ENCODE results near the gene NKAIN2.
"Not testable (repeated sequence)": the region's sequence is repeated elsewhere in the genome, so short reads cannot be mapped to it uniquely, and the experiment has no call there.

NKAIN2 gene

DNA sequence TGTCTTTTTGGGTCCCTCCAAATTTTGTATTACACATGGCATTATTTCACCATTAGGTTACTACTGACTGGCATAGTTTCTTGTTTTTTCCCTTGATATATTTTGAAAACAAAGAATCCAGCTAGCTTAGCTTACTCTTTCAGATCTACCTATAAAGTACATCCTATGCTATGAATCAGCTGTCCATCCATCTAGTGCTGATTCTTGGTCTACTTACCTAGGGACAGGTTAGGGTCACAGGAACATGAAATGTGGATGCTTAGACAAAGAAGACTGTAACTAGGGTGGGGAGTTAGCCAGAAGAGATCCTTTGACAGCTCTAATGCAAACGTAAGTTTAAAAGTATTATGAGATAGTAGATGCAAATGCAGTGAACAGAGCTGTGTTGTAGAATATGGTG, 91.7 kb downstream of the NKAIN2 start:
- TF ChIP-seq ZNF274 (IDR thresholded peaks at IDR 0.05; ENCODE audit: low read depth, low read length), result no peak
- H3K4me3 ChIP-seq (ENCODE audit: low read length), result no peak overlapping the region

DNA sequence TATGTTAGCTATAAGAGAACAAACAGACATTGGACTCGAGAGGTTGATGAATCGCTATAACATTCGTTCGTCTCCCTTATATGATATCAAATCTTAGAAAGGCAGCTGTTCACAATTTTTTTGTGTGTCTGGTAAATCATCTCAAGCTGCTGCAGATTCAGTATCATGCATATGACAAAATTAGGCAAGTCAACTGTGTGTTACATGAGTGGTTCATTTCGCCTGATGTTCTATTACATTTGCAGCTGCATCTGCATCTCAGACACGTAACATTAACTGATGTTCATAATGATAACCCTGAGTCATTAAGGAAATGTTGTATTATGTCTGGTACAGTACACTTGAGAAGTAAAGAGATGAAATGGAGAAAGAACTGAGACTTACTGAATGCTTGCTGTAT, 92.1 kb downstream of the NKAIN2 start:
- H3K4me3 ChIP-seq (ENCODE audit: low read length), result no peak overlapping the region
- TF ChIP-seq ZNF274 (IDR thresholded peaks at IDR 0.05; ENCODE audit: low read depth, low read length), result no peak

DNA sequence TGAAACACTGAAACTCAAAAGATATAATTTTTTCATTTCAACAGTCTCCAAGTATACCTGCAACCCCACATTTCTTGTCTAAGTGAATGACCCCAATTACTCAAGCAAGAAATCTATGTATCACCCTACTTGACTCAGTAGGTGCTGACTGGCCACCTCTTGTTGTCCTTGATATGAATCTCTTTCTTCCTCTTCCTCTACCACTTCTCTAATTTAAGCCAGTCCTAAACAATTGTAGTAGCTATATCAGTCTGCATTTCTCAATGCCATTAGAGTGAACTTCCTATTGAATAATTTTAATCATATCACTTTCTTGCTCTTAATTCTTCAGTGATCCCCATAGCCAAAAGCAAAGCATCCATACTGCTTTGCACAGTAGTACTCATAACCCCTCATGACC, 93.2 kb downstream of the NKAIN2 start:
- no peak overlapping the region for H3K4me3 ChIP-seq (ENCODE audit: low read length)
- TF ChIP-seq ZNF274 (IDR thresholded peaks at IDR 0.05; ENCODE audit: low read depth, low read length), result no peak

DNA sequence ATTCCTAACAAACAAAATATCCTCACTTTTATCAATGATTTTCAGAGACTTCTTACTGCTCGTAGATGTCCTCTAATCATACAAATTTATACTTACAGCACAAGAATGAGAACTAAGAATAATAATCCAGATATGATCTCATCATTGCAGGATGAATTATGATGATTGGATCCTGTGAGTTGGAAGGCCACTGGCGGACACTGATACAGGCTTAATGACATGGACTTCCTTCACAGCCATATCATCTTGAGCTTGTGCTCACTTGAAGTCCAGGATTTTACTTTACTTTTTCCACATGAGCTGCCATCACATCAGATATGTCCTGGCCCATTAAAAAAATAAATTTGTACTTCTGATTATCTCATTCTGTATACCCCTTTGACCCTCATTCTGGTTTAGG, 94.3 kb downstream of the NKAIN2 start:
- TF ChIP-seq ZNF274 (IDR thresholded peaks at IDR 0.05; ENCODE audit: low read depth, low read length), result no peak
- H3K4me3 ChIP-seq (ENCODE audit: low read length), result no peak overlapping the region

DNA sequence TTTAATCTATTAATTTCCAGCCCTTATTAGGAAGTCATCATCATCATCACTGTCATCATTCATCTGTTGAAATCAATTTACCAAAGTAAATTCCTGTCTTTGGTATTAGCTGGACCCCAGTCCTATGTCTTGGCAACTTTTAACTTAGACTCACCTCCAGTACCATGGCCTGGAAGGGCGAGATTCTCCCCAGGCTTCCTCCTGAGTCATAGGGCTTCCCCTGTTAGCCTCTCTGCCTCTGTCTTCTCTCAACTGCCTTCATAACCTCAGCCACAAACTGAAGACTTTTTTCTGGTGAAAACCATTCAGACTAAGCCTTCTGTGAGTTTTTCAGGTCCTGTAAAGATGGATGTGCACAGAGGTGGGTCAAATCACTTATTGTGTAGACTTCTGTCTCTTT, 95.0 kb downstream of the NKAIN2 start:
- no peak overlapping the region for H3K4me3 ChIP-seq (ENCODE audit: low read length)
- TF ChIP-seq ZNF274 (IDR thresholded peaks at IDR 0.05; ENCODE audit: low read depth, low read length), result no peak

DNA sequence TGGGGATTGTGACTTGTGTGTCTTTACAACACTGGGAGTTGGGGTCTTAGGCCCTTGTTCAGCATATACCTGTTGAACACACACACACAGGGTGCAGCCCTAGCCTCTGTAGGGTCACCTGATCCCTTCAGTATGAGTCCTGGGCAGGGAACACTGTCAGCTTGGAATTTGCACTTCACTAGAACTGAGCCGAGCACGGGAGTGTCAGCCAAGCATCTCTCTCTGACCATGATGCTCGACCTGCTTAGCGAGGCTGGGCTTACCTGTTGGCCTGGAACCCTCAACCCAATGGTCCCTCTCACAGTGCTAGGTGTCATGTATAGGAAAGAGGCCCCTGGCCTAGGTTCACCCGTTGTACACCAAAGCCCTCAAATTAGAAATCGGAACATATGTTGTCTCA, 96.1 kb downstream of the NKAIN2 start:
- no peak for TF ChIP-seq ZNF274 (IDR thresholded peaks at IDR 0.05; ENCODE audit: low read depth, low read length)
- H3K4me3 ChIP-seq (ENCODE audit: low read length), result no peak overlapping the region

DNA sequence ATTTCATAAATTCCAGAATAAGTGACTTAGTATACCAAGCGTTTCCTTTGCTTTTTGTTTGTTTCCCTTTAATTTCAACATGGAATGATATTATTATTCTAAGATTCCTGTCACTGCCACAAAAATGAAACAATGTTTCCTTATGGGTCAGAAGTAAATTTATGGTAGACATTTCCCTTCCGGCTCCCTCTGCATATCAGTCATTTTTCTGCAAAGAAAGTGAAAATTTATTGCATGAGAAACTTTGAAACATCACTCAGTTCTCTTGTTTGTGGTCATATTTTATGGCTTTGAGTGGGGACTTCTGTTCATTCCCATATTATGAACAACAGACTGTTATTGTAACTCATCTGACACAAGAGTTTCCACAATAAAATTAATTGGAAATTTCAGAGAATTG, 97.8 kb downstream of the NKAIN2 start:
- no peak for TF ChIP-seq ZNF274 (IDR thresholded peaks at IDR 0.05; ENCODE audit: low read depth, low read length)

DNA sequence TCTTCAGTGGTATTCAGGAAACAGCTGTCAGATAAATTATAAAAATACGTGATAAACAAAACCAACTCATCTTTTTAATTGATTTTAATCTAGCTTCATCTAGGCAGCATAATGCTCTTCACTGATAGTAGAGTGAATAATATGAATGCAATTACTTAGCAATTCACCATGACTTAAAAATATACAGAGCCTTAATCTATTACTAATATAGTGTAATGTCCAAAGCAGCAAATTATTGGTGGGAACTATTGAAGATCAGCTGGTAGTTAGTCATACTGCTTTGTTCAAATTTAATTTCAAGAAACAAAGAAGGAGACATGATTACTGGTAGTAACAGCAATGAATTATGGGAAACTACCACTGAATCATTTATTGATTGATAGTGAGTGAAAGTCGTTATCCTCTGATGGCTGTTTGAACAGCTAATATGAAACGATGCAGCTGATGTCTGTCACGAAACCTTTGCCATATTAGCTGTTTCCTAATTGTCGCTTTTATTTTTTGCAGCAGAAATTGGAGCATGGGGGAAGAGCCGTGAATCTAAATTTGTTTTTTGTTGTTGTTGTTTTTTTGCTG, 99.2 kb downstream of the NKAIN2 start:
- no peak for TF ChIP-seq ZNF274 (IDR thresholded peaks at IDR 0.05; ENCODE audit: low read depth, low read length)
- H3K4me3 ChIP-seq (ENCODE audit: low read length), result no peak overlapping the region

More for the DNA sequence above, 97.8 kb downstream of the NKAIN2 start:
- no peak overlapping the region for H3K4me3 ChIP-seq (ENCODE audit: low read length)

DNA sequence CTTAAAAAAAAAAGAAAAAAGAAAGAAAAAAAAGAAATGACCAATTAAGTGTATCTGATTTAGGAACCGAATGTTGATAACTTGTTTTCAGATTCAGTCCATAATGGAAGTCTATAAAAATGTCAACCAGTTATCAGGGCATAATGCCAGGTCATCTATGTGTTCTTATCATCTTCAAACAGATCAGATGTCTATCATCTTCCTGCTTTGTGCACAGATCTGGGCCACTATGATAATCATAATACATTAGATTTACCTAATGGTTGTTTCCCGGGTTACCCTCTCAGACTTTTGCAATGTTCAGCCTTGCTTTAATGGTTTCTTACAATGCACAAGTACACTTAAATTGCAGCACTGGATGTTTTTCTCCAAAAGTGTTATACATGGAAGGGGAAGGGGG, 100.6 kb downstream of the NKAIN2 start:
- no peak for TF ChIP-seq ZNF274 (IDR thresholded peaks at IDR 0.05; ENCODE audit: low read depth, low read length)
- no peak overlapping the region for H3K4me3 ChIP-seq (ENCODE audit: low read length)

DNA sequence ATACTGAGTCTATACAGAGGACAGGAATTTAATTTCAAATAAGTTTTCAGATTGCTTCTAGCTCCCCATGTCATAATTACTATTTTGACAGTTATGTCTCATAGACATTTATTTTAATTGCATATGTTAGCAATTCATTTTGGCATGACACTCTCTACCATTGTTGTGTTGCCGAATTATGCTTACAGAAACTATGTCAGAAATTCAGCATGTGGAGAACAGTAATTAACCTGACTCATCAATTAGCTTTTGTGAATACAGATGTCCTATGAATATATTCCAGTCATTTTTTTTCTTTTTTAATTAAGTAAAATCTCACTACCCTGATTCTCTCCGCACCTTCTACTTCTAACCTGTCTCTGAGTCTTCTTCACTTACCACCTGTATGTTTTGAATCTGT, 105.1 kb downstream of the NKAIN2 start:
- H3K4me3 ChIP-seq (ENCODE audit: low read length), result no peak overlapping the region
- TF ChIP-seq ZNF274 (IDR thresholded peaks at IDR 0.05; ENCODE audit: low read depth, low read length), result no peak

DNA sequence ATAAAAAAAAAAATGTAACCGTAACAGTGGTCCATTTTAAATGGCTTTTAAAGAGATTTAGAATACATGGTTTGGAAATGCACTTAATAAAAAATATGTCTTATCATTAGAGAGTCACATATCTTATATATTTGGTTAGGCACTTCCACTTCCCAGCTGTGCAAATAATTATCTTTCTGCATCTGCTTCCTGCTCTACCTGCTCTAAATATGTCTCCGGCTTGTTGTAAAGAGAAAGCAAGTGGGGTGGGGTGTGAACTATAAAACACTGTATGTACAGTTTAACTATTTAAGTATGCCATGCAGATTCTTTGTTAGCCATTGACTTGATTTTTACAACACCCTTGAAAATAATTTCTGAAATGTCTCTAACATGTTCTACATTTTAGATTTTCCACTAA, 106.3 kb downstream of the NKAIN2 start:
- TF ChIP-seq ZNF274 (IDR thresholded peaks at IDR 0.05; ENCODE audit: low read depth, low read length), result no peak

DNA sequence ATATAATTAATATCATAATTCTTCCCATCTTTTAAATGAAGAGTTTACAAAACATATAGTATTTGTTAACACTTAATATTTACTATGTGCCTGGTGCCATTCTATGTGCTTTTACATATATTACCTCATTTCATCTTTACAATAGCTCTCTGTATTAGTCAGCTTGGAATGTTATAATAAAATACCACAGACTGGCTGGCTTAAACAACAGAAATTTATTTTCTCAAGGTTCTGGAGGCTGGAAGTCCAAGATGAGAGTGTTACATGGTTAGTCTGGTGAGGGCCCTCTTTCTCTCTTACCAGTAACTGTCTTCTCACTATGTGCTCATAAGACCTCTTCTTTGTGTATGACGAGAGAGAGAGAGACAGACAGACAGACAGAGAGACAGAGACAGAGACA, 110.2 kb downstream of the NKAIN2 start:
- no peak for TF ChIP-seq ZNF274 (IDR thresholded peaks at IDR 0.05; ENCODE audit: low read depth, low read length)
- H3K4me3 ChIP-seq (ENCODE audit: low read length), result no peak overlapping the region

More for the DNA sequence above, 106.3 kb downstream of the NKAIN2 start:
- no peak overlapping the region for H3K4me3 ChIP-seq (ENCODE audit: low read length)

DNA sequence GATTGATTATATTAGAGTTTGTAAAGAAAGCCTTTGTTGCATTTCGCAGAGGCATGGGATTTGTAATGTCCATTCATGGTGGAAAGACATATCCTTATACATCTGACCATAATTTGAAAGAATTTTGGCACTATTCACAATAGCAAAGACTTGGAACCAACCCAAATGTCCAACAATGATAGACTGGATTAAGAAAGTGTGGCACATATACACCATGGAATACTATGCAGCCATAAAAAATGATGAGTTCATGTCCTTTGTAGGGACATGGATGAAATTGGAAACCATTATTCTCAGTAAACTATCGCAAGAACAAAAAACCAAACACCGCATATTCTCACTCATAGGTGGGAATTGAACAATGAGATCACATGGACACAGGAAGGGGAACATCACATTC, 119.7 kb downstream of the NKAIN2 start:
- H3K4me3 ChIP-seq (ENCODE audit: low read length), result not testable (repeated sequence)

DNA sequence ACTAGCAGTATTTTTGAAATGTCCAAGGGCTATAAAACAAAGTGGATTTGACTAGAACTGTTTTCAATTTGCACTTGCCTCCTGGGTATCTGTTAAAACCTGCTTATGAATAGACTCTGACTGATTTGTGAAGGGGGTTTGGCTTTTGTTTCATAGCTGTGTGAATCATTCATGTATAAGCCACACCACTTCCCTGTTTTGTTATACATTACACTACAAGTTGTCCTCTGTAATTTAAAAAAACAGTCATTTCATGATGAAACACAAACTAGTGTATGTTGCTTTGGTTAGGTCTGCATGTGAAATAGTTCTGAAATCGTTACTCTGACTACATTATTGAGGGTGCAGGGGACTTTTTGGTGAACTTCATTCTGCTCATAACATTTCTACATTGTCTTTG, 121.7 kb downstream of the NKAIN2 start:
- TF ChIP-seq ZNF274 (IDR thresholded peaks at IDR 0.05; ENCODE audit: low read depth, low read length), result no peak
- H3K4me3 ChIP-seq (ENCODE audit: low read length), result no peak overlapping the region

DNA sequence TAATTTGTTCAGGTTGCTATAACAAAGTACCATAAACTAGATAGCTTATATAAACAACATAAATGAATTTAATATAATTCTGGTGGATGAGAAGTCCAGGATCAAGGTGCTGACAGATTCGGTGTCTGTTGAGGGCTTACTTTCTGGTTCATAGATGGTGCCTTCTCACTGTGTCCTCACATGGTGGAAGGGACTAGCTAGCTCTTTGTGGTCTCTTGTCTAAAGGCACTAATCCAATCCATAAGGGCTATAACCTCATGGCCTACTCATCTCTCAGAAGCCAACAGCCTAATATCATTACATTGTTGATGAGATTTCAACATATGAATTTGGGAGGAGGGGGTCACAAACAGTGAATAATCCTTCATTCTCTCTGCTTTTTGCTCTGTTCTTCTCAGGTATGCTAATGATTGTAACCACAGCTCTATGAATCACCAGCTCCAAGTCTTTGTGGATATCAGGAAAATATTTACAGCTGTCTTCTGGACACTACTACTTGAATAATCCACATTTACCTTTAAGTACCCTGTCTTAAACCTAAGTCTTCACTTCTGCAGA, 122.3 kb downstream of the NKAIN2 start:
- no peak for TF ChIP-seq ZNF274 (IDR thresholded peaks at IDR 0.05; ENCODE audit: low read depth, low read length)
- no peak overlapping the region for H3K4me3 ChIP-seq (ENCODE audit: low read length)

DNA sequence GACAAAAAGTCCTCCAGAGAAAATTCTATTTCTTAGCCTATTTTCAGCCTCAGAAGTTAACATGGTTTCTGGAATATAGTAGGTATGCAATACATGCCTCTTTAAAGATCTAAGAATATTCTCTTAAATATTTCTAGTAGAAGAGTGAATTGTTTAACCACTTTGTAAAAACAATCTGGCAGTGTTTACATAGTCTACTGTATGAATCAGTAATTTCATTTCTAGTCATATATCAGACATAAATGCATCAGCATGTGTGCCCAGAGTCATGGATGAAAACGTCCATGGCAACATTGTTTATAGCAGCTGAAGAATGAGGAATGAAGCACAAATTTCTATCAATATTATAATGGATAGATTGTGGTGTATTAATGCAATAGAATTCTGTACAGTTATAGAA, 124.9 kb downstream of the NKAIN2 start:
- TF ChIP-seq ZNF274 (IDR thresholded peaks at IDR 0.05; ENCODE audit: low read depth, low read length), result no peak
- no peak overlapping the region for H3K4me3 ChIP-seq (ENCODE audit: low read length)

Data from GM08714 (cell line).